Heart left ventricle (tissue), 13 donors: Measurements from ENCODE around the gene HSD17B1.

ENCODE experiments used
- CTCF ChIP-seq, 12 donors: fragments of 200-600 bp; sonication (generic) in 4 of 12; IDR thresholded peaks; one replicate each; pipeline versions ENCODE4 v1.5.0 to v1.8.0; 2018 to 2022; ENCODE audit warnings: antibody characterized with exemption in 12 of 12, mild to moderate bottlenecking in 5 of 12
- POLR2A ChIP-seq, 2 donors: fragments of 450-650 bp; IDR thresholded peaks; one replicate each; pipeline ENCODE4 v1.6.1; 2017; ENCODE audit warnings: antibody characterized with exemption in 2 of 2, mild to moderate bottlenecking in 2 of 2, moderate library complexity in 2 of 2
- donor health status: ischemic (EF 13 %, LVEDD 7.1; RV severe dilation, severe dysfunction).
- donor health status: DM: no; HTN: yes; CAD: no.
- donor health status: DM: no; HTN: no; CAD: no.
- donor health status: ischemic (EF 25% LVEDD 6.9; RV normal size, moderate dysfunction).
- donor health status: ischemic (EF 25% LVEDD 5.7; RV mildly dilated, moderate dysfunction).
- donor health status: ischemic (EF 35%, LVEDD 5.7; RV mildly dilated, moderate dysfunction).
- donor health status: nonischemic (EF 11% LVEDD 7.7; RV severe dilation, severe dysfunction).
- donor health status: DM: yes; HTN: yes; CAD: no.
- donor health status: PGD.
- donor health status: ischemic (EF 29% LVEDD 5.4; RV normal size, mild dysfunction).
- donor health status: nonischemic (EF 23%, LVEDD 6.1; RV moderate dilation, normal function).

DNA sequence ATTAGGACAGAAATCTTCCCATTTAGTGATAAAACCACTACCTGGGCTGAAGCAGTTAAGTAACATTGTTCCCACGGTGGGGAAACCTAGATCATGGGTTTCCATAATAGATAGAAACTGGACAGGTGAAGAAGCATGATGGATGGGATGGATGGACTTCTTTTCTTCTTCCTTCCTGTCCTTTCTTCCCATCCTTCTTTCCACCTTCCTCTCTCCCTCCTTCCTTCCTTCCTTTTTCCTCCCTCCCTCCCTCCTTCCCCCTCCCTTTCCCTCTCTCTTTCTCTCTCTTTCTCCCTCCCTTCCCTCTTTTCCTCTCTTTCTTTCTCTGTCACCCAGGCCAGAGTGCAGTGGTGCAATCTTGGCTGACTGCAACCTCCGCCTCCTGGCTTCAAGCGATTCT lies 21.7 kb downstream of the HSD17B1 start:
- TF ChIP-seq CTCF (IDR thresholded peaks at IDR 0.05) = no peak
- TF ChIP-seq POLR2A (IDR thresholded peaks at IDR 0.05) = no peak
